Esophagus muscularis mucosa (tissue), 4 donors: ENCODE results near the gene EDA.

Source experiments
- EP300 ChIP-seq: sonication (generic); formaldehyde crosslinking; IDR thresholded peaks from one replicate; pipeline ENCODE4 v1.6.1; 2017; ENCODE audit warnings: antibody characterized with exemption
- POLR2A ChIP-seq: fragments of 450-650 bp; IDR thresholded peaks from one replicate; pipeline ENCODE4 v1.6.1; 2017; ENCODE audit warnings: antibody characterized with exemption, moderate library complexity, mild to moderate bottlenecking, low read depth
- POLR2AphosphoS5 ChIP-seq, 2 donors: sonication (generic); formaldehyde crosslinking; IDR thresholded peaks; one replicate each; pipeline ENCODE4 v1.6.1; 2017; ENCODE audit warnings: antibody characterized with exemption in 2 of 2
- TF ChIP-seq, protein P1 (sequence below), 3 experiments: fragments of 200-600 bp in 2 of 3; fragments of 450-650 bp in 1 of 3; sonication (generic) in 2 of 3; IDR thresholded peaks; one replicate each; pipeline ENCODE4 v1.5.1; 2017 to 2019; ENCODE audit warnings: antibody characterized with exemption in 3 of 3, mild to moderate bottlenecking in 2 of 3, moderate library complexity in 1 of 3

DNA sequence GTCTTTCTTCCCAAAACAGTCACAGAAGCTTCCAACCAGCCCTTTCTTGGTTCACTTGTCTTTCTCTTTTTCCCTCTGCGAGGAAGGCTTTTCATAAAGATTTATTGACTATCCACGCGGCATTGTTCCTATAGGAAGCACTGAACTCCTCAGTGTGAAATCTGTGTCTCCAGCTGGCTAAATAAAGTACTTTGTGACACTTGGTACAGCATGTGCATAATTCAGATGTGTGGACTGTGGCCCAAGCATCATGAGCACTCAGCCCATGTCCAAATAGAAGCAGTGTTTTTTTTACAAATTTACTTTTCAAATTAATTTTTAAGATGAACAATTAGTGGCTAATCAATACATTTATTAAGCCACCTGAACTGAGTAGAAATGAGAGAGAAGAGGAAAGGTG, 146.4 kb downstream of the EDA start:
- TF ChIP-seq POLR2AphosphoS5 (IDR thresholded peaks at IDR 0.05) (no peak), POLR2A (no peak), EP300 (no peak)
- TF ChIP-seq, protein P1, sequence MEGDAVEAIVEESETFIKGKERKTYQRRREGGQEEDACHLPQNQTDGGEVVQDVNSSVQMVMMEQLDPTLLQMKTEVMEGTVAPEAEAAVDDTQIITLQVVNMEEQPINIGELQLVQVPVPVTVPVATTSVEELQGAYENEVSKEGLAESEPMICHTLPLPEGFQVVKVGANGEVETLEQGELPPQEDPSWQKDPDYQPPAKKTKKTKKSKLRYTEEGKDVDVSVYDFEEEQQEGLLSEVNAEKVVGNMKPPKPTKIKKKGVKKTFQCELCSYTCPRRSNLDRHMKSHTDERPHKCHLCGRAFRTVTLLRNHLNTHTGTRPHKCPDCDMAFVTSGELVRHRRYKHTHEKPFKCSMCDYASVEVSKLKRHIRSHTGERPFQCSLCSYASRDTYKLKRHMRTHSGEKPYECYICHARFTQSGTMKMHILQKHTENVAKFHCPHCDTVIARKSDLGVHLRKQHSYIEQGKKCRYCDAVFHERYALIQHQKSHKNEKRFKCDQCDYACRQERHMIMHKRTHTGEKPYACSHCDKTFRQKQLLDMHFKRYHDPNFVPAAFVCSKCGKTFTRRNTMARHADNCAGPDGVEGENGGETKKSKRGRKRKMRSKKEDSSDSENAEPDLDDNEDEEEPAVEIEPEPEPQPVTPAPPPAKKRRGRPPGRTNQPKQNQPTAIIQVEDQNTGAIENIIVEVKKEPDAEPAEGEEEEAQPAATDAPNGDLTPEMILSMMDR (IDR thresholded peaks at IDR 0.05), result no peak
